GM12891 (cell line): ENCODE measurements around the gene RFNG.

Experiments
- POLR2A ChIP-seq: IDR thresholded peaks from 2 replicates; pipeline ENCODE4 v1.6.1; 2011; ENCODE audit warnings: low read depth, low read length, control low read depth
- POLR2AphosphoS5 ChIP-seq: IDR thresholded peaks from 2 replicates; pipeline ENCODE4 v1.6.1; 2011; ENCODE audit warnings: low read depth, low read length, control low read depth

DNA sequence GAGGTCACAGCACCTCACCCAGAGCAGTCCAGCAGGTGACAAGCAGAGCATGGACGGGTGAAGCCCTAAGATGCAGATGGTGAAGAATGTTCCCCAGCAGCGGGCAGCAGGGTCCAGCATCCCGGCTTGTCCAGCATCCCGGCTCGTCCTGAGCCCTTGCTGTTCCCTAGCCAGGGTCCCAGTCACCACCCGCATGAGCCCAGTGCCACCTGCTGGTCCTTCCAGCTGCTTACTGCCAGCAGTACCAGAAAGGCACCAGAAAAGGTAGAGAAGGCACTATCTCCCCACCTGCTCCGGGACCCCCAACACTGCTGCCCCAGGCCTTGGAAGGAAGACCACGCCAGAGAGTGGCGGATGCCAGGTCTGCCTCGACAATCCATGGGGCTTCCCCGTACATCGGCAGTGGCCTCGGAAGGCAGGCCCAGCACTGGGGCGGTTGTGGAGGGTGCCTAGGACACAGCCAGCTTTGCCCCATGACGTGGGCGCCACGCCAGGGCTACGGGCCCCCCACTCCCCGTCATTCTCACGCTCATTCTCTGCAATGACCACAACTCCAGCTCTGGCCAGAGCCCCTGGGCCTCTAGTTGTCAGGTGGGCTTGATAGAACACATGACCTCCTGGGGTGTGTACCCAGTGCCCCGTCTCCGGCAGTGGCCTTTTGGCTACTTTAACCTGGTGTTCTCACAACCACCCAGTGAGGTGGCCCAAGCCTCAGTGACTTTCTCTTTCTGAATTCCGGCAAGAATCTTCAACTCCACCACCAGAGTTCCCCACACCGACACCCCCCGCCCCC, 30.3 kb downstream of the RFNG start:
- TF ChIP-seq POLR2A (no peak), POLR2AphosphoS5 (no peak)
